ENCODE data around the gene PRKCE.

DNA sequence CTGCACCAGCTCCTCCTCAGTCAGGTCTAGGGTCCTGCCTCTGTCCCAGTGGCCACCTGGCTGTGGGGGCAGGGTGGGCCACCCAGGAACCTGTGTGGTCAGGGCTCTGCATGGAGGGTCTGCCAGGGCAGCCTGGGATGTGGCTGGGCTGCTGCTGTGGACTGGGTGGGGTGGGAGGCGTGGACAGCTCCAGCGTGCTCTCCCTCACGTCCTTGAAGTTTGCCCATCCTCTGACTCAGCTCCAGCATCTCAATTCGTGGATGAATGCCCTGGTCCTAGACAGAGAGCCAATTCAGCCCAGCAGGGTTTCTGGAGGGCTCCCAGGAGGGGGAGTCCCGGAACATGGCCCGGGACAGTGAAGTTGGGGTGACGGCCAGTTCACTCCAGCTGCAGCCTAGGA lies 581.4 kb downstream of the PRKCE start:
- TF ChIP-seq, protein P1, sequence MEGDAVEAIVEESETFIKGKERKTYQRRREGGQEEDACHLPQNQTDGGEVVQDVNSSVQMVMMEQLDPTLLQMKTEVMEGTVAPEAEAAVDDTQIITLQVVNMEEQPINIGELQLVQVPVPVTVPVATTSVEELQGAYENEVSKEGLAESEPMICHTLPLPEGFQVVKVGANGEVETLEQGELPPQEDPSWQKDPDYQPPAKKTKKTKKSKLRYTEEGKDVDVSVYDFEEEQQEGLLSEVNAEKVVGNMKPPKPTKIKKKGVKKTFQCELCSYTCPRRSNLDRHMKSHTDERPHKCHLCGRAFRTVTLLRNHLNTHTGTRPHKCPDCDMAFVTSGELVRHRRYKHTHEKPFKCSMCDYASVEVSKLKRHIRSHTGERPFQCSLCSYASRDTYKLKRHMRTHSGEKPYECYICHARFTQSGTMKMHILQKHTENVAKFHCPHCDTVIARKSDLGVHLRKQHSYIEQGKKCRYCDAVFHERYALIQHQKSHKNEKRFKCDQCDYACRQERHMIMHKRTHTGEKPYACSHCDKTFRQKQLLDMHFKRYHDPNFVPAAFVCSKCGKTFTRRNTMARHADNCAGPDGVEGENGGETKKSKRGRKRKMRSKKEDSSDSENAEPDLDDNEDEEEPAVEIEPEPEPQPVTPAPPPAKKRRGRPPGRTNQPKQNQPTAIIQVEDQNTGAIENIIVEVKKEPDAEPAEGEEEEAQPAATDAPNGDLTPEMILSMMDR (IDR thresholded peaks at IDR 0.05): no peak
- TF ChIP-seq POLR2A (IDR thresholded peaks at IDR 0.05): no peak
- no peak for TF ChIP-seq POLR2AphosphoS5 (IDR thresholded peaks at IDR 0.05)
- no peak for TF ChIP-seq EP300 (IDR thresholded peaks at IDR 0.05)
